NCI-H128 (cell line): ENCODE measurements around the gene LEAP2.

Source experiments
- DNase-seq: peaks from one replicate; lab custom pipeline; 2025; ENCODE audit not compliant: unreplicated experiment; lab: John Stamatoyannopoulos, UW

Gene LEAP2, protein sequence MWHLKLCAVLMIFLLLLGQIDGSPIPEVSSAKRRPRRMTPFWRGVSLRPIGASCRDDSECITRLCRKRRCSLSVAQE

GRCh38 chr5:132873119-132873929, at the start of gene LEAP2:
TSS of gene LEAP2 (plus strand) at chr5:132873668. CDS start at chr5:132873695, 27 bp downstream.
- no peak for DNase-seq

DNA sequence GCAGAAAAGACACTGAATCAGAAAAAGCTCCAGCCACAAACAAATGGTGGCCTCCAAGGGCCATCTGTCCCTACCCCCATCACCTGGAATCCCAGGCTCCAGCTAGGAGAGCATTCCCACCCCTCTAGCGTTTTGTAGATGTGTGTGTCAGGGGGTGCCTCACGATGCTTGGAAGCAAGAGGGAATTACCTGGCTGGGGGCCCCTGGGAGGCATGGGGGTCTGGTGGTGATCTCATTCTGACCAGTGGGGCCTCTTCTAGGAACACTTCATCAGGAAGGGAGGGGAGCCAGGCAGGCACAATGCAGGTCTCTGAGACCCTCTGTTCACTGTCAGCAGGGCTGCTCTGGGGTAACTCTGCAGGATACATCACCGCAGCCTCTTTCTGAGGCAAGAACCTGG, 49.0 kb upstream of the LEAP2 start:
- DNase-seq, result no peak

- DNase-seq, result no peak
These were observed 48.2 kb upstream of the LEAP2 start for GRCh38 chr5:132825033-132825833.

DNA sequence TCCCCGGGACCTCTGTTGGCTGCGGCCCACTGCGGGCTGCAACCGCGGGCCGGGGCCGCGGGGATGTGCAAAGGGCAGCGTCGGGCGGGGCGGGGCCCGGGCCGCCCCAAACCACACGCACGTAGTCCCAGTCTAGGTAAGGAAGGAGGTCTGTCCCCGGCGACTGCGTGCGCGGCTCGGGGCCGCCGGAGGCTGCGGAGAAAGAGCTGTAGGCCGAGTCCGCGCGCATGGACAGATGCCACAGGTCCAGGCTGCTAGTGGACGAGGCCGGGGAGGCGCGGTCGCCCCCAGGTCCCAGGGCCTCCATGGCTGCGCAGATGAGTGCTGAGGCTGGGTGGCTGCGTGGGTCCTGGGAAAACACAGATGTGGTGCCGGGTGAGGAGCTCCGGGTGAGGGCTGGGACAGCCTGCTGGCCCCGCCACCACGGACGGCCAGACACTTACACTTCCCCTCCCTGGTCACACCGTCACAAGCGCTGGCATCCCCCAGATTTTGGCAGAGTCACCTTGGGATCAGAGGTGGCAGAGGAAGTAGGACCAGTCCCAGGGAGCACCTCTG, 47.6 kb upstream of the LEAP2 start:
- DNase-seq, result no peak

- no peak for DNase-seq
These were observed 46.9 kb upstream of the LEAP2 start for GRCh38 chr5:132826424-132827082.

DNA sequence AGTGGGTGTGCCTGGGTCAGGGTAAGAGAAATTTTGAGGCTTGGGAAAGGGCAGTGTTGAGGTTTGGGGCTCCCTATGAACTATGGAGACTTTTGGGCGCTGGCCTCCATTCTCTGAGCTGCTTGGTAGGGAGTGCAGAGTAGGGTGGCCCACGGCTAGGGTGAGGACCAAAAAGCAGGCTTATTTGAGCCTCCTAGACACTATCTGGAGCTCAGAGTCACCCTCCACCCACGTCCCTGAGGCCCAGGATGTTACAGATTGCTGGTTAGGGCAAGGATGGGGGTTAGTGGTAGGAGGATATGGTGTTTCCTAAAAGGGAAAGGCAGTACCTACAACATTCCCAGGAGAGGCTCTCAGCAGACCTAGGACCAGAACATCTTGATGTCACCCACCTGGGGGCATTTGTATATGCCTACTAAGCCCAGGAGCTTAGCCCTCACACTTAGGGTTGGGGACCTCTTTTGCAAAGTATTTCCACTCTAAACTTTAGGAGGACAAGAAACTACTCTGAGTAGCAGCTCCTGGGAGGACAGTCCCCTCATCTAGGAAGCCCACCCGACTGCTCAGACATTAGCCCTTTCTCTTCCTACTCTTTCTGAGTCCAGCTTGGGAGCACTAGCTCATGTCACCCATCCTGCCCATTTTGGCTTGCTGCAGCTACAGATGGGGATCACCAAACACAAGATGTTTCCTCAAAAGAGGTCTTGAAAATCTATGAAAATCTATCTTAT, 45.4 kb upstream of the LEAP2 start:
- DNase-seq, result no peak

- no peak for DNase-seq
These were observed 44.5 kb upstream of the LEAP2 start for GRCh38 chr5:132828846-132829494.

- DNase-seq, result peak; percentile 8
These were observed 43.6 kb upstream of the LEAP2 start for GRCh38 chr5:132829742-132830435.

GRCh38 chr5:132830436-132831094, 42.9 kb upstream of the LEAP2 start, which contains the start of gene SHROOM1:
TSS of gene SHROOM1 (minus strand) at chr5:132830647. CDS start at chr5:132826140, 4,507 bp downstream.
- DNase-seq, result no peak

GRCh38 chr5:132831095-132831860, 42.2 kb upstream of the LEAP2 start:
- DNase-seq, result no peak

DNA sequence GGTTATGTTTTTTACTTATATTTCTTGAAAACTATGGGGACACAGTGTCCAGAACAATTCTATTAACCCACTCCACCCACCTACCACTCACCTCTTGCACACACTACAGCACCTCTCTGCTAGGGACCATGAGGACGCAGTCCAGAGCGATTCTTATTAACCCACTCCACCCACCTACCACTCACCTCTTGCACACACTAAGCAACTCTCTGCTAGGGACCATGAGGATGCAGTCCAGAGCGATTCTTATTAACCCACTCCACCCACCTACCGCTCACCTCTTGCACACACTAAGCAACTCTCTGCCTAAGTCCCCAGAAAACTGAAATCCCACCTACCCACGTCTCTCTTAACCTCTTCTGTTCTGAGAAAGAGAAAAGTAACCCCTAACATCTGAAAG, 40.9 kb upstream of the LEAP2 start:
- DNase-seq, result no peak

DNA sequence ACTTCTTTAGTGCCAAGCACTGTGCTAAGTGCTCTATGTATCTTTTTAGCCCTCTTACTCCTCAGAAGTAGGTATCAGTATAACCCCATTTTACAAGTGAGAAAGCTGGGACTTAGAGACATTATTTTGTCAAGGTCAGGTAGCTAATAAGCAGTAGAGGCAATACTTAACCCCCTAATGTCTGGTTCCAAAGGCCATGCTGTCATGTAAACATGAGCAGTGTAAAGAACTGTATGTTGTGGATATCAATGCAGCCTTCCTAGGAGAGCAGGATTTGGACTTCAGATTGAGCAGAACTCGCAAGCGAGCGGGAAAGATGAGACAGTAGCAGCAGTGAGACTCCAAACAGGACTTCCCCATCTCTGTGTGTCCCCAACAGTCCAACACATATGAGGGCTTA, 39.4 kb upstream of the LEAP2 start:
- DNase-seq, result no peak

DNA sequence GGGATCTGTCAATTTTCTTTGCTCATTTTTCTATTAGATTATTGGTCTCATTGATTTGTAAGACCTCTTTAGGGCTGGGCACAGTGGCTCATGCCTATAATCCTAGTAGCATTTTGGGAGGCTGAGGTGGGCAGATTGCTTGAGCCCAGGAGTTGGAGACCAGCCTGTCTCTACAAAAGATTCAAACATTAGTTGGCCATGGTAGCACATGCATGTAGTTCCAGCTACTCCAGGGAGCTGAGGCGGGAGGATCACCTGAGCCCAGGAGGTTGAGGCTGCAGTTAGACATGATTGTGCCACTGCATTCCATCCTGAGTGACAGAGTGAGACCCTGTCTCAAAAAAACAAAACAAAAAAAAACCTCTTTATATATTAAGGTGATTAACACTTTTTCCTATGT, 36.6 kb upstream of the LEAP2 start:
- DNase-seq, result no peak

DNA sequence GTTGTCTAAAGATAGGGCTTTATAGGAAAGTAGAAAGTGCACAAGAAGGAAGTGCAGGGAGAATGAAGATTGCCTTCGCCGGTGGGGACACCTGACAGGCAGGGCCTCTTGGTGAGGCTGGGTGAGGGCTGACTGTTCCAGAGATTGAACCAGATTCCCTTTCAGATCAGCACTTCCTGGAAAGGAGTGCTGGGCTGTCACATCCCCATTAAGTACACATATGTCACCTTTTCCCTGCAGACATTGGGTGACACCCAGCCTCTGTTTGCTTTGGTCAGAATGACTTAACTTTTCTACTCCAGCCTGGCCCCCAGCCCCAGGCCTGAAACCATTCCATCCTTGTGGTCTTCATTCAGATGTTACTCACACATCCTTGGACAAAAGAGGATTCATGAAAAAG, 35.6 kb upstream of the LEAP2 start:
- DNase-seq, result no peak

DNA sequence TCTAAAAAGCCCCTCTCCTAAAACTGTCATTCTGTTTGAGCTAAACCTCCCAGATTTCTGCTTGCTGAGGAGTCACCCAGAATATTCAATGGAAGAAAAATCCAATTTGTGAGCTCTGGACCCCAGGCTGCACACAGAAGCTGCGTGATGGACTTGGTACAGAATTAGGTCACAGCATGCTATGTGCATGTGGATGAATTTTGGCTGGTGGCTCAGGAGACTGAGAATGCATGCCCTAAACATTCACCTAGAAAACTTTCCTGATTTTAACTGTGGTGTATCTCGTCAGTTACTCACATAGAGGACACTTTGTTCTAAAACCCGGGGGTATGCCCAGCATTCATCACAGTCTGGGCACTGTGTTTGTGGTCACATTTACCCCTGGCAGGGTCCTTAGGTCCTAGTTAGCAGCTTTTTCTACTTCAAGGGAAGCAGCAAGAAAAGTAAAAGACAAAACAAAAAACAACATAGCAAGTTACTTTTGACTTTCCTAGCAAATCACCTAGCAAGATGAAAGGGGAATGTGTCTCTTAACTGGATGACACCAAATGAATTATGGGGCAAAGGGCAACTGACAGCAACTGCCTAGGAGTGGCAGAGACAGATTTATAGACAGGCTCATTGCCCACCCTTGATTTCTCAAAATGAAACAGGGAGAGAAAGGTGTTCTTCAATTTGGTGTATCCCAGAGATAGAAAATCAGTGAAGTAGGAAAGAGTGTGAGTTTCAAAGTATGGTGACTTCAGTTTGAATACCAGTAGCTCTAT, 34.8 kb upstream of the LEAP2 start:
- no peak for DNase-seq

- DNase-seq, result no peak
These were observed 33.8 kb upstream of the LEAP2 start for GRCh38 chr5:132839426-132840301.
